Right ventricle myocardium inferior (tissue), 1 donor: ENCODE measurements around the gene S100A16. TPM values are rescaled to one million over a fixed set of nuclear protein-coding genes. Genes with fewer than 3 reads are reported as not detected.
"Not testable (repeated sequence)": the region's sequence is repeated elsewhere in the genome, so short reads cannot be mapped to it uniquely, and the experiment has no call there.

Experiments
- ATAC-seq: fragments of 200-7000 bp; cut with Tn5 transposase; one replicate; pipeline ENCODE4 v1.9.1; 2020; ENCODE audit warnings: mild to moderate bottlenecking, moderate library complexity
- DNase-seq: peaks from one replicate; pipeline ENCODE4 v3.0.0; 2021; ENCODE audit errors: missing footprints
- intact Hi-C: fragments of 100-400 bp; cut with DNase I; formaldehyde crosslinking; loops from one replicate; pipeline ENCODE4 v1.11.0; 2022
- total RNA-seq: library from RNA; stranded (reverse); fragmentation: NEBNext Ultra II Directional; extraction: Animal tissue kit (Norgen Biotek cat#: 25700); gene quantifications from one replicate; pipeline ENCODE4 v1.2.1, GENCODE V29; 2021
- donor health status: DM: no; HTN: yes; CAD: no; lungs with severe emphysema.

S100A16 gene
- total RNA-seq, 1 donor from 2014 or later = 49.2 TPM

DNA sequence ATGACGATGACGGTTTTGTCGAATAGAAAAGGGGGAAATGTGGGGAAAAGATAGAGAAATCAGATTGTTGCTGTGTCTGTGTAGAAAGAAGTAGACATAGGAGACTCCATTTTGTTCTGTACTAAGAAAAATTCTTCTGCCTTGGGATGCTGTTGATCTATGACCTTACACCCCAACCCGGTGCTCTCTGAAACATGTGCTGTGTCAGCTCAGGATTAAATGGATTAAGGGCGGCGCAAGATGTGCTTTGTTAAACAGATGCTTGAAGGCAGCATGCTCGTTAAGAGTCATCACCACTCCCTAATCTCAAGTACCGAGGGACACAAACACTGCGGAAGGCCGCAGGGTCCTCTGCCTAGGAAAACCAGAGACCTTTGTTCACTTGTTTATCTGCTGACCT, 37.4 kb downstream of the S100A16 start:
- DNase-seq, ATAC-seq: not testable (repeated sequence)
- intact Hi-C loops = loop anchor here (10.0 kb wide), 1 partner anchor 179 kb away; no protein-coding TSS in a partner anchor

DNA sequence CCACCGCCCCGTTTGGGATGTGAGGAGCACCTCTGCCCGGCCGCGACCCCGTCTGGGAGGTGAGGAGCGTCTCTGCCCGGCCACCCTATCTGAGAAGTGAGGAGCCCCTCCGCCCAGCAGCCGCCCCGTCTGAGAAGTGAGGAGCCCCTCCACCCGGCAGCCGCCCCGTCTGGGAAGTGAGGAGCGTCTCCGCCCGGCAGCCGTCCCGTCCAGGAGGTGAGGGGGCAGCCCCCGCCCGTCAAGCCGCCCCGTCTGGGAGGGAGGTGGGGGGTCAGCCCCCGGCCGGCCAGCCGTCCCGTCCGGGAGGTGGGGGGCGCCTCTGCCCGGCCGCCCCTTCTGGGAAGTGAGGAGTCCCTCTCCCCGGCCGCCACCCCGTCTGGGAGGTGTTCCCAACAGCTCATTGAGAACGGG, 37.9 kb downstream of the S100A16 start:
- intact Hi-C loops = loop anchor here (10.0 kb wide), 1 partner anchor 180 kb away; no protein-coding TSS in a partner anchor

GRCh38 chr1:153573351-153573750, 39.6 kb downstream of the S100A16 start:
- no peak for ATAC-seq
- intact Hi-C loops = loop anchor here (5.0 to 10.0 kb wide), 4 partner anchors 39 to 181 kb away; partner anchors contain the start of genes ILF2, S100A16 and SNAPIN

More for the DNA sequence above, 37.9 kb downstream of the S100A16 start:
- DNase-seq, ATAC-seq: not testable (repeated sequence)

GRCh38 chr1:153572569-153573015, 40.3 kb downstream of the S100A16 start:
- peak; percentile 88 for DNase-seq
- intact Hi-C loops = loop anchor here (5.0 to 10.0 kb wide), 4 partner anchors 40 to 182 kb away; partner anchors contain the start of genes ILF2, S100A16 and SNAPIN
- ATAC-seq = peak; percentile 91

More at GRCh38 chr1:153573351-153573750, 39.6 kb downstream of the S100A16 start:
- DNase-seq = no peak

DNA sequence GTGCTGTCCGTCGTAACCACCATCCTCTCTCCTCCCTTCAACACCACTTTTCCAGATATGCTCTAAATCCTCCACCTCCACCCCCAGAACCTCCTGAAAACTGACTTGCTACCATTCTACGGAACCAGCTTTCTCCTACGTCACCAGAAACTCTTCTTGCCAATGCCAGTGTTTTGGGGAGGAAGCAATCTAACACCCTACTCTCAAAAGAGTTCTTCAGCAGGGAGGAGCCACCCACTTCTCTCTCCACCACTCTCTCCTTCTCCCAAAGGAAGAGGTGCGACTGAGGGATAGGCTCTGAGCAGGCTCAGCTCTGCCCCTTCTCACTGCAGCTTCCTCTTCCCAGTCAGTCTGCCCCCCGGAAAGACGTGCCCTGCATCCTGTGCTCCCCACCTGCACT, 41.2 kb downstream of the S100A16 start:
- no peak for DNase-seq
- no peak for ATAC-seq
- intact Hi-C loops = loop anchor here (5.0 to 10.0 kb wide), 4 partner anchors 41 to 183 kb away; partner anchors contain the start of genes ILF2, S100A16 and SNAPIN

- DNase-seq (no peak), ATAC-seq (no peak)
- intact Hi-C loops = loop anchor here (5.0 to 10.0 kb wide), 4 partner anchors 41 to 184 kb away; partner anchors contain the start of genes ILF2, S100A16 and SNAPIN
These were observed 42.1 kb downstream of the S100A16 start for GRCh38 chr1:153570874-153571273.

DNA sequence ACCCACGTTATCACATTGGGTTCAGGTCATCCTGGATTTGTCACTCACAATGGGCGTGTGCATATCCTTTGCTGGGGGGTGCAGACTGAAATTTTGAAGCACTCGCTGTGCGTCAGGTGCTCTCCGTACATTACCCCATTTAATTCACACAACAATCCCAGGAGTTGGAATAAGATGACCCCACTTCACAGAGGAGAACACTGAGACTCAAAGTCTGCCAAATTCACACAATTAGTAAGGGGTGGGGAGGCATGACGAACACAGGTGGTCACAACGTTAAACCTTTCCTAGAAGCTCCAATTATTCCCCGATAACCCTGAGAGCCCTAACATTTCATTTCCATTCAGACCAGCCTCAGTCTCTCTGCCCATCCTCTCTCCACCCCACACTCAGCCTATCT, 43.5 kb downstream of the S100A16 start:
- ATAC-seq = no peak
- intact Hi-C loops = loop anchor here (5.0 kb wide), 2 partner anchors 63 to 207 kb away; partner anchors contain the start of gene CHTOP
- no peak for DNase-seq

GRCh38 chr1:153568367-153569099, 44.4 kb downstream of the S100A16 start:
- intact Hi-C loops = loop anchor here (1.0 to 5.0 kb wide), 4 partner anchors 35 to 206 kb away; partner anchors contain the start of gene CHTOP
- DNase-seq = peak; percentile 94
- peak; percentile 34 for ATAC-seq

DNA sequence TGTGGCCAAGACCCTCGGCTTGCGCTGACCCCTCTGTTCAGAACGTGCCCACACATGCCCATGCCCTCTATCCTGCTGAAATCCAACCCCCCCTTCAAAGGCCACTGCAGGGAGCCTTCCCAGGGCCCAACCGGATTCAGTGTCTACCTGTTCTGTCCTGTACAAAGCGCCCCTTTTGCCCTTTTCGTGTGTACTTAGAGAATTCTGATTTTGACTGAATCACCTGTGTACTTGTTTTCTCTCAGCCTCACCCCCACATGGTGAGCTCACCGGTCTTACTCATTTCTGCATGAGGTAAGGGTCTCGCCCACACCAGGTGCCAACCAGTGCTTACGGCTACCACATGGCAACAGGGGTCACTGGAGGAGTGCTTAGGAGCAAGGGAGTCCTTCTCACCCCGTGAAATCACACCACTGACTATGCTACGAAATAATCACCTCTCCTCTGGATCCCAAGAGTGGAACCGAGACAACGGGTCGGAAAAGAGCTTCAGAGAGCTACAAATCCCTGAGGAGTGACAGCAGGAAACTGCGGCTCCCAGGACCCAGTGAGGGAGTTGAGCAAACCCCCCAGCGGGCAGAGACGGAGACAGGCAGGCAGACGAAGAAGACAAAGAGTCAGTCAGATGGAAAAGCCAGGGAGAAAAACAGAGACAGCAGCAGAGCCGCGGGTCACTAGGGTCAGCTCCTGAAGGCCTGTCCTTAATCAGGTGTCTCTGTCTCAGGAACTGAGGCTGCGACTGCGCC, 45.1 kb downstream of the S100A16 start:
- no peak for DNase-seq
- intact Hi-C loops = loop anchor here (1.0 to 5.0 kb wide), 5 partner anchors 17 to 205 kb away; partner anchors contain the start of gene CHTOP
- ATAC-seq = no peak

GRCh38 chr1:153566414-153567371, 46.2 kb downstream of the S100A16 start:
- DNase-seq = peak; percentile 97
- peak; percentile 90 for ATAC-seq
- intact Hi-C loops = loop anchor here (2.0 to 5.0 kb wide), 3 partner anchors 16 to 204 kb away; partner anchors contain the start of gene CHTOP

DNA sequence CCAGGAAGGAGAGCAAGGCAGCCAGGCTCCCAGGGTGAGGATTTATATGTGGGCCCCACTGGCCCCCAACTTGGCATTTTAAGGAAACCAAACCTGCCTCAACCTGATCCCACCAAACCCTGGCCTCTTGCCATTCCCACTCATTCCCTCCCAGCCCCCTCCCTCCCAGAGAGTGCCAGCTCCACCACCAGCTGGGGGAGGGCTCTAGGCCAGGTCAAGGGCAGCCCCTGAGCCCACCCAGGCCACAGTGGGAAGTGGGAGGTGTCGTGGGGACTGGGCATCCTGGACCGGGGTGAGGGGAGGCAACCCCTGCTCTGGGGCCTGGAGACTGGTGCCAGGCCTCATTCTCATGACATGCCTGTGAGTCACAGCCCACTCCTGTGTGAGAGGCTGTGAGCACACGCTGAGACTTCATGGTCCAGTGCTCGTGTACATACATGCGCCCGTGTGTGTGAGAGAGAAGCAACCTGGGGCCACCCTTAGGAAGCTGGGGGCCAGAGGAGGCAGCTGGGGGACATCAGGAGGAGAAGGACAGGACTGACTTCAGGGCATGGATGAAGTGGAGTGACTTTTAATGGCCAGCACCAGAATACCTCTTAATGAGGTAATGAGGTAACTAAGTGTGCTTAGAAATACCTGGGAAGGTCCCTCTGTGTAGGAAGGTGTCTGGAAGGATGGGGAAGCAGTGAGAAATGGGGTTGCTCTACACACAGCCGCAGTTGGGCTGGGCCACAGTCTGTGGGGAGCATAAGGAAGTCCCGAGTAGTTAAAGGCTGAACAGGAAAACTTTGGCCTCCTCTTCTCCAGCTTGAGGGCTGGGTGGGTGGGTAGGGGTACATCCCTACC, 47.2 kb downstream of the S100A16 start, which contains the start of gene S100A2:
Gene S100A2 (minus strand): TSS at position 316 of the 846 bp plus-strand sequence. CDS start 1,967 bp downstream, outside the sequence.
- intact Hi-C loops = loop anchor here (2.0 to 5.0 kb wide), 3 partner anchors 15 to 203 kb away; partner anchors contain the start of gene CHTOP

DNA sequence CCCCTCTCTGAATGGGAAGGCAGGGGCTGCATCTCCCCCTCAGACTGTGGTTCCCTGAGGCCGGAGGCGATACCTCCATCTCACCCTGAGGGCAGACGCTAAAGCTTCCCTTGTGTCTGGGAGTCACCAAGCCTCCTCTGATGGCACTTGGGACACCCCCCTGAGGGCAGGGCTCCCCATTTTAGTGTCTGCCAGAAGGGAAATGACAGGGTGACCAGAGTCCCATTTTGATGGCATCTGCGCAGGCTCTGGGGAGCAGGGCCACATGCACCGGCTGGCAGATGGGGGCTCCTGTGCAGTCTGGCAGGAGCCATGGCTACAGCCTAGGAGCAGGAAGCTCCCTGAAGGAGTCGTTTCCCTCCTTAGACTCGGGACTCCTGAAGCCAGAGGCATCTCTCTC, 48.9 kb downstream of the S100A16 start:
- DNase-seq (no peak), ATAC-seq (no peak)
- intact Hi-C loops = no loop called here

More for the DNA sequence above, 47.2 kb downstream of the S100A16 start, which contains the start of gene S100A2:
- peak; percentile 74 for DNase-seq
- peak; percentile 38 for ATAC-seq

GRCh38 chr1:153563483-153563901, 49.4 kb downstream of the S100A16 start:
- no peak for DNase-seq
- ATAC-seq = no peak
- intact Hi-C loops = no loop called here

GRCh38 chr1:153562021-153562420, 50.9 kb downstream of the S100A16 start:
- DNase-seq, ATAC-seq, intact Hi-C loops: not testable (repeated sequence)

- ATAC-seq (no peak), DNase-seq (no peak)
- intact Hi-C loops = no loop called here
These were observed 51.4 kb downstream of the S100A16 start for GRCh38 chr1:153561466-153561985.

- ATAC-seq = no peak
- intact Hi-C loops = no loop called here
These were observed 52.0 kb downstream of the S100A16 start for GRCh38 chr1:153560771-153561465.

More at GRCh38 chr1:153560771-153561465, 52.0 kb downstream of the S100A16 start:
- no peak for DNase-seq
